GM19025 (cell line): ENCODE data around the gene TMEM92.
"Not testable (repeated sequence)": the region's sequence is repeated elsewhere in the genome, so short reads cannot be mapped to it uniquely, and the experiment has no call there.

Experiments
- ATAC-seq: cut with Tn5 transposase; IDR thresholded peaks from one replicate; pipeline ENCODE4 v1.9.1; 2021; ENCODE audit warnings: mild to moderate bottlenecking, low read depth, moderate library complexity; ENCODE audit not compliant: unreplicated experiment

TMEM92 gene

DNA sequence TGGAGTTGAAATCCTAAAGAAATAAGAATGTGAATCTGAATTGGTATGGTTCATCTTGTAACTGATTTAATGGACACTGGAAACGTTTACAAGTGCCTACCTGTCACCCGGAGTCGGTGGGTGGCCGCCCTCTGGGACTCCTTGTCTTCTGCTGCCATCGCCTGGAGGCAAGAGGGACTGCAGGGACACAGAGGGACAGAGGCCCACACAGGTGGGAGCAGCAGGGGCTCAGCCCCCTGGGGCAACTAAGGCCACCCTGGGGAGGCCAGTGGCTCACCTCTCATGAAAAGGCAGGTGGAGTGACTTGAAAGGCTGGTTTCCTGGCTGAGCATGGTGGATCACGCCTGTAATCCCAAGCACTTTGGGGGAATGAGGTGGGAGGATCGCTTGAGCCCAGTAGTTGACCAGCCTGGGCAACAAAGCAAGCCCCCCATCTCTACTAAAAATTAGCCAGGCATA is 23.2 kb downstream of the TMEM92 start:
- no peak for ATAC-seq

- ATAC-seq, result no peak
These were observed 23.8 kb downstream of the TMEM92 start for GRCh38 chr17:50298018-50298417.

- no peak for ATAC-seq
These were observed 25.5 kb downstream of the TMEM92 start for GRCh38 chr17:50299776-50300175.

DNA sequence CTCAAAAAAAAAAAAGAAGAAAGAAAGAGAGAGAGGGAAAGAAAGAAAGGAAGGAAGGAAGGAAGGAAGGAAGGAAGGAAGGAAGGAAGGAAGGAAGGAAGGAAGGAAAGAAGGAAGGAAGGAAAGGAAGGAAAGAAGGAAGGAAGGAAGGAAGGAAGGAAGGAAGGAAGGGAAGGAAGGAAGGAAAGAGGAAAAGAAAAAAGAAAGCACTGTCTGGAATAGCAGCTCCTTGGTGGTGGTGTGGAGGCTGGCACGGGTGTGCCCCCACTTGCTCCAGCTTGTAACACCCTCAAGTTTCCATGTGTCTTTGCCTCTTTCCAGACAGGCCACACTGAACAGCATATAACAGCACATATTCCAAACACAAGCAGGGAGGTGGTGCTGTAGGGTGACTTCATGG is 26.6 kb downstream of the TMEM92 start:
- ATAC-seq, result not testable (repeated sequence)

- no peak for ATAC-seq
These were observed 27.8 kb downstream of the TMEM92 start for GRCh38 chr17:50301891-50302584.

DNA sequence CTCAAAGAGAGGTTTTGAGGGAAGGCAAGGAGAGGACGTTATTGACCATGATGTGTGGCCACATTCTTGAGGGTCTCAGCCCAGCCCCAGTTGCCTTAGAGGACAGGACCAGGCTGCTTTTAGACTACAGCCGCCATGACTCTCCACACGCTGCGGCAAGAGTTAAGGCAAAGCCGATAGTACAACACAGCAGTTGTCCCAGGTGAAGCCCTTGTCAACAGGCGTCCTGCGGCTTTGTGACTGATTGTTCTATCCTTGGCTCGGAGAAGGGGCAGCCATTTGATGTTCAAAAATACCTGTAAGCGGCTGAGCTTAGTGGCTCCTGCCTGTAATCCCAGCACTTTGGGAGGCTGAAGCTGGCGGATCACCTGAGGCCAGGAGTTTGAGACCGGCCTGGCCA is 28.8 kb downstream of the TMEM92 start:
- ATAC-seq, result no peak

GRCh38 chr17:50303596-50303995 is 29.3 kb downstream of the TMEM92 start:
- no peak for ATAC-seq

- ATAC-seq, result no peak
These were observed 30.6 kb downstream of the TMEM92 start for GRCh38 chr17:50304781-50305404.

GRCh38 chr17:50307654-50308053 is 33.4 kb downstream of the TMEM92 start:
- no peak for ATAC-seq

GRCh38 chr17:50308666-50309065 is 34.4 kb downstream of the TMEM92 start:
- no peak for ATAC-seq

- no peak for ATAC-seq
These were observed 36.3 kb downstream of the TMEM92 start for GRCh38 chr17:50310455-50311111.

GRCh38 chr17:50311112-50311460 is 36.8 kb downstream of the TMEM92 start:
- ATAC-seq, result peak; percentile 64

DNA sequence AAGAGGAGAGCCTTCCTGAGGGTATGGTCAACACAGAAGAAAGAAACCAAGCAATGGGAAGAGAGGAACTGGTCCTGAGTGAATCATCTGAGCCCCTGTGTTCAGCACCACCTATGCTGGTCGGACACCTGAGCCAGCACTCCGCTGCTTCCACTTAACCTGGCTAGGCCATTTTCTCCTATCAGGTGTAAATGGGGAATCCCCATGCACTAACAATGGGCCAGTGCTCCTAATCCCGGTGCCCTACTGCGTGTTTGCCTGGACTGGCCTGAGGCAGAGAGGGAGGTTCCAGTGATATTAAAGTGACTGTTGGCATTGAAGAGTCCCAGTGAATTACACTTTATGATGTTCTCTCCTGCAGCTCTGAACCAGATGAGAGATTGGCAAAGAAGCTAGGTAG is 37.2 kb downstream of the TMEM92 start:
- no peak for ATAC-seq

GRCh38 chr17:50312308-50312707 is 38.0 kb downstream of the TMEM92 start:
- no peak for ATAC-seq

- no peak for ATAC-seq
These were observed 40.3 kb downstream of the TMEM92 start for GRCh38 chr17:50314456-50315011.

DNA sequence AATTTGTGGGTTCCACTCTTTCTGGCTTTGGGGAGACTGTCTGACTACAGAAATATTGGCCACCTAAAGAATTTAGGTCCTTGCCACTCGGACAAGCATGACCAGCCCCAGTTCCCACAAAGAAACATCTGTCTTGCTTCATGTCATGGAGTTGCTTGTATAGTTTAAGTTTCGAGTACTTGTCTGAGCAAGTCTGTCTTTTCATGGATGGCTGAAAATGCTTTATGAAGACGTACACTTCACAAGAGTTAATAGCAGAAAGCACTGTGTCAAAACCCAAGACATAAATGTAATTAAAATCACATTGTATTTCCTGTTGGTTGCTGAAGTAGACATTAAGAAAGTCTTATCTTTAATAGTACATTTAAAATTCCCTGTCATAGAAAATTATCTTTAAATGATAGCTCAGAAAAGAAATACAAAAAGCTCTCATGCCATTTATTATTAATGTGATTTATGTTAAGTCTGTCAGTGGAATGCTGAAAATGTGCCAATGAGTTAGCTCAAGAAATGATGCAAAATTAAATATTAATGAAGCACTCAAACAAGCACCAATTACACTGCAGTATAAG is 41.8 kb downstream of the TMEM92 start:
- ATAC-seq, result no peak

DNA sequence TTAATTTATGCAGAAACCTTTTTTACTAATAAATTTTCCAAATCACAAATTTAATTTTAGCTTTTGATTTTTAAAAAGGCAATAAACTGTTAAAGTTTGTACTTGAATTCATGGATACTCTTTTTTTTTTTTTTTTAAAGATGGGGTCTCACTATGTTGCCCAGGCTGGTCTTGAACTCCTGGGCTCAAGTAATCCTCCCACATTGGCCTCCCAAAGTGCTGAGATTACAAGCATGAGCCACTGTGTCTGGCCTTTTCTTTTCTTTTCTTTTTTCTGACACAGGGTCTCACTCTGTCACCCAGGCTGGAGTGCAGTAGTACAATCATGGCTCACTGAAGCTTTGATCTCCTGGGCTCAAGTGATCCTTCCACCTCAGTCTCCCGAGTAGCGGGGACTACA is 42.4 kb downstream of the TMEM92 start:
- ATAC-seq, result not testable (repeated sequence)

- ATAC-seq, result no peak
These were observed 42.9 kb downstream of the TMEM92 start for GRCh38 chr17:50317121-50317520.

- no peak for ATAC-seq
These were observed 44.4 kb downstream of the TMEM92 start for GRCh38 chr17:50318501-50319285.

GRCh38 chr17:50319306-50320004 is 45.2 kb downstream of the TMEM92 start:
- ATAC-seq, result no peak
